Activated T-cell treated with anti-CD3 and anti-CD28 coated beads, Interleukin-2, amount 50 U/mL, for 24 hours (primary cell): ENCODE data around the gene F11R.
A peak's percentile ranks its signal among the peaks of the same experiment; 100 is the strongest.
"Not testable (repeated sequence)": the region's sequence is repeated elsewhere in the genome, so short reads cannot be mapped to it uniquely, and the experiment has no call there.

Experiments used
- DNase-seq: peaks from one replicate; pipeline ENCODE4 v3.0.0-alpha.2; 2020
- H3K27ac Mint-ChIP-seq: 2 replicates; pipeline ENCODE4 v1.8.0; 2020; ENCODE audit warnings: mild to moderate bottlenecking, mixed read lengths
- H3K27me3 Mint-ChIP-seq: 2 replicates; pipeline ENCODE4 v1.8.0; 2020; ENCODE audit warnings: mixed read lengths
- H3K36me3 Mint-ChIP-seq: 2 replicates; pipeline ENCODE4 v1.8.0; 2020; ENCODE audit warnings: low read depth, mixed read lengths
- H3K4me1 Mint-ChIP-seq: 2 replicates; pipeline ENCODE4 v1.8.0; 2020; ENCODE audit warnings: low read depth, mixed read lengths
- H3K4me3 Mint-ChIP-seq: 2 replicates; pipeline ENCODE4 v1.8.0; 2020; ENCODE audit warnings: mild to moderate bottlenecking, moderate library complexity, mixed read lengths
- H3K9me3 Mint-ChIP-seq: 2 replicates; pipeline ENCODE4 v1.8.0; 2020; ENCODE audit warnings: mixed read lengths

F11R gene

GRCh38 chr1:161029466-161029865 lies 8.5 kb upstream of the F11R start:
- not testable (repeated sequence) for DNase-seq, H3K4me3 Mint-ChIP-seq, H3K27ac Mint-ChIP-seq, H3K9me3 Mint-ChIP-seq, H3K27me3 Mint-ChIP-seq
- peaks cover 30% of the 10 kb centered on the region for H3K4me1 Mint-ChIP-seq
- H3K36me3 Mint-ChIP-seq, result peaks cover 12% of the 10 kb centered on the region

- Mint-ChIP-seq H3K36me3 (peaks cover 12% of the 10 kb centered on the region), H3K27ac (peak overlapping the region; percentile 27), H3K4me1 (peaks cover 19% of the 10 kb centered on the region)
- not testable (repeated sequence) for DNase-seq, H3K9me3 Mint-ChIP-seq, H3K4me3 Mint-ChIP-seq, H3K27me3 Mint-ChIP-seq
Measured at GRCh38 chr1:161026954-161027353, 6.0 kb upstream of the F11R start.

- H3K4me1 Mint-ChIP-seq, result peaks cover 48% of the 10 kb centered on the region
- H3K9me3 Mint-ChIP-seq, H3K4me3 Mint-ChIP-seq, H3K36me3 Mint-ChIP-seq, H3K27me3 Mint-ChIP-seq, DNase-seq, H3K27ac Mint-ChIP-seq: not testable (repeated sequence)
Measured at GRCh38 chr1:161022432-161022831, 1.5 kb upstream of the F11R start.

- peaks cover 3% of the 10 kb centered on the region for H3K36me3 Mint-ChIP-seq
- no peaks in the 10 kb centered on the region for H3K27me3 Mint-ChIP-seq
- H3K4me3 Mint-ChIP-seq, result peak overlapping the region; percentile 86
- peaks cover 2% of the 10 kb centered on the region for H3K9me3 Mint-ChIP-seq
- no peak overlapping the region for H3K27ac Mint-ChIP-seq
- peaks cover 45% of the 10 kb centered on the region for H3K4me1 Mint-ChIP-seq
- DNase-seq, result no peak
Measured at GRCh38 chr1:161021970-161022353, 1.0 kb upstream of the F11R start.

DNA sequence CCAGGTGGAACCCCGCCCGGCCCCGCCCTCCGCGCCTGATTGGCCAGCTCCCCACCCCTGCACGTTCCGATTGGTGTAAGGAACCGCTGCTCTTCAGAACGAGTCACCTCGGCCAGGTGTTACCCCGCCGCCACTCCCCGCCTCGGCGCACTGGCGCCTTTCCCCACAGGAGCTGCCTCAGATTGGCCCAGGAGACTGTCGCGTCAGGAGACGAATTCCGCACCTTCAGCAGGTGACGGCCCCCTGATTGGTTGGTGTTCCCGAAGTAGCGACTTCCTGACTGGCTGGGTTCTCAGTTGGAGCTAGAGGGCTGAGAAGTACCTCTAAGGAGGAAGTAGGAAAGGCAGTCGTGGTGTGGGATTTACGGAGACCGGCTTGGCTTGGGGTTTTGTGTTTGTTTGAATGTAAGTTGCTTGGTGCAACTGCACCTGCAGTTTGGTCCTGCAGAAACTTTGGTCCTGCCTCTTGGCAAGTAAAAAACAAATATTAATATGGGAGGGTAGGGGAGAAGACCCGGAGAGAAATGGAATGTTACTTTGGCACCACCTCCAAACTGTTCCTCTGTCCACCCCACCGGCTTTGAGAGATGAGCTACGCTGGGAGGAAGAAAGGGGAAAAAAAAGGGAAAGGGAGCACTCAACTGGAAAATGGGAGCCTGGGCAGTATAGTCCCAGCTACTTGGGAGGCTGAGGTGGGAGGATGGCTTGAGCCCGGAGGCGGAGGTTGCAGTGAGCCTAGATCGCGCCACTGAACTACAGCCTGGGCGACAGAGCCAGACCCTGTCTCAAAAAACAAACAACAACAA lies 415 bp upstream of the F11R start:
- Mint-ChIP-seq H3K4me3 (peak overlapping the region; percentile 86), H3K27ac (peak overlapping the region; percentile 83), H3K36me3 (no peaks in the 10 kb centered on the region), H3K9me3 (no peaks in the 10 kb centered on the region), H3K27me3 (no peaks in the 10 kb centered on the region), H3K4me1 (peaks cover 46% of the 10 kb centered on the region)
- DNase-seq, result peak; percentile 87

DNA sequence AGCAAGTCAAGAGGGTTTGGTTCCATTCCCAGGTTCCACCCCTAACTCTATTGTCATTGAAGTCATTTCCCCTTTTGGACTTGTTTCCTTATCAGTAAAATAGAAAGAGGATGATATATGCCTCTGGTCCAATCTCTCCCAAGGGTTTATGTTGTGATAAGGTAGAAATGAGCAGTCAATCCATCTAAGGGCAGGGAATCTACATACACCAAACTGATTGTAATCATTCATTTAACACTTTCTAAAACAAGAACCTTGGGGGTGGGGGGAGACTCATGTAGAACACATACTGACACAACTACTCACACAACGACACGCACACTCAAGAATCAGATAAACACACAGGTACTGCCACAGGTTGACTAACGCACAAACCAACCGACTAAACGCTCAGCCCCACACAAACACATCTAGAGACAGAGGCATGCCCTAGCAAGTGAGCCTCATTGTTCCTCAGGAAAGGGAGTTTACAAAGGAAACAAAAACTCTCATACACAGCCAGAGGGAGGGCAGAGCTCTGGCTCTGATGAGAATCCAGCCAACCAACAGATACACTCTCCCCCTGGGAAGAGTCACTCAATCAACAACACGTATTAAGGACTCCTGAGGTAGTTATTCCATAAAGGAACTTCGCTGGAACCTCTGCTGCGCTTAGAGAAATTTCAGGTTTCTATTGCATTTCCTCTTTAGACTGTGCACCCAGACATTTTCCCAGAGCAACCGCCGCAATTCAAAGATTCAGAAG lies 1.0 kb downstream of the F11R start:
- H3K36me3 Mint-ChIP-seq, result no peaks in the 10 kb centered on the region
- no peaks in the 10 kb centered on the region for H3K9me3 Mint-ChIP-seq
- H3K27me3 Mint-ChIP-seq, result no peaks in the 10 kb centered on the region
- H3K4me1 Mint-ChIP-seq, result peaks cover 46% of the 10 kb centered on the region
- peak overlapping the region; percentile 83 for H3K27ac Mint-ChIP-seq
- DNase-seq, result no peak
- H3K4me3 Mint-ChIP-seq, result peak overlapping the region; percentile 86

DNA sequence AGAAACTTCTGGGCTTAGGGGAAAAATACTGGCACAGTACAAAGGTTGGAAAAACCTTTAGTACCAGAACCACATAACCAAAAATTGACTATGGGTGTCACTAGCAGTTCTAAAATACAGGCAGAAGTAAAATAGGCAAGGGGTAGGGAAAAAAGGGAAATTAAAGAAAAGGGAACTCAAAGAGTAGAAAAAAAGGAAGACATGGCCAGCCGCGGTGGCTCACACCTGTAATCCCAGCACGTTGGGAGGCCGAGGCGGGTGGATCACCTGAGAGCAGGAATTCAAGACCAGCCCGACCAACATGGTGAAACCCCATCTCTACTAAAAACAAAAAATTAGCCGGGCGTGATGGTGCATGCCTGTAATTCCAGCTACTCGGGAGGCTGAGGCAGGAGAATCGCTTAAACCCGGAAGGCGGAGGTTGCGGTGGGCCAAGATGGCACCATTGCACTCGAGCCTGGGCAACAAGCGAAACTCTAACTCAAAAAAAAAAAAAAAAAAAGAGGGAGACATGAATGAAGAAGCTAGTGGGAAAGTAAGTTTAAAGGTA lies 1.8 kb downstream of the F11R start:
- not testable (repeated sequence) for DNase-seq, H3K36me3 Mint-ChIP-seq, H3K27ac Mint-ChIP-seq, H3K4me3 Mint-ChIP-seq, H3K27me3 Mint-ChIP-seq, H3K9me3 Mint-ChIP-seq
- H3K4me1 Mint-ChIP-seq, result peaks cover 48% of the 10 kb centered on the region

DNA sequence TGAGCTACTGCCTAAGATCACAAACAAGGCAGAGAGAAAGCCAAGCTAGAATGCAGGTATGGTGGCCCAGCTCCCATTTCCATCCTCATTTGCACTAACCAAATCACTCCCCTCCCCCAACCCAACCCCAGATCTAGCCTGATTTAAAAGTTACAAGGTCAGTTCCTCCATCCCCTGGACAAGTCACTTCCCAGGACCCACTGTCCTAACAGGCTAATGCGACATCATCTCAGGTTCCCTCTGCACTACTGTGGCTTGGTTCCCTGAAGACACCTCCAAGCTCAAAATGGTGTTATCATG lies 2.4 kb downstream of the F11R start:
- Mint-ChIP-seq H3K4me1 (peaks cover 54% of the 10 kb centered on the region), H3K36me3 (no peaks in the 10 kb centered on the region), H3K4me3 (no peak overlapping the region), H3K9me3 (no peaks in the 10 kb centered on the region), H3K27me3 (no peaks in the 10 kb centered on the region), H3K27ac (no peak overlapping the region)
- no peak for DNase-seq

- Mint-ChIP-seq H3K27me3 (no peaks in the 10 kb centered on the region), H3K9me3 (no peaks in the 10 kb centered on the region)
Measured at GRCh38 chr1:161017756-161018630, 3.0 kb downstream of the F11R start.

GRCh38 chr1:161017181-161017580 lies 3.8 kb downstream of the F11R start:
- not testable (repeated sequence) for H3K36me3 Mint-ChIP-seq, H3K9me3 Mint-ChIP-seq, DNase-seq, H3K27ac Mint-ChIP-seq, H3K27me3 Mint-ChIP-seq, H3K4me3 Mint-ChIP-seq
- peaks cover 61% of the 10 kb centered on the region for H3K4me1 Mint-ChIP-seq

More at GRCh38 chr1:161017756-161018630, 3.0 kb downstream of the F11R start:
- Mint-ChIP-seq H3K36me3 (no peaks in the 10 kb centered on the region), H3K4me3 (no peak overlapping the region), H3K4me1 (peaks cover 60% of the 10 kb centered on the region), H3K27ac (peak overlapping the region; percentile 39)
- DNase-seq, result no peak

GRCh38 chr1:161016683-161017082 lies 4.3 kb downstream of the F11R start:
- H3K9me3 Mint-ChIP-seq, DNase-seq, H3K27me3 Mint-ChIP-seq, H3K27ac Mint-ChIP-seq, H3K4me3 Mint-ChIP-seq, H3K36me3 Mint-ChIP-seq: not testable (repeated sequence)
- peaks cover 60% of the 10 kb centered on the region for H3K4me1 Mint-ChIP-seq

DNA sequence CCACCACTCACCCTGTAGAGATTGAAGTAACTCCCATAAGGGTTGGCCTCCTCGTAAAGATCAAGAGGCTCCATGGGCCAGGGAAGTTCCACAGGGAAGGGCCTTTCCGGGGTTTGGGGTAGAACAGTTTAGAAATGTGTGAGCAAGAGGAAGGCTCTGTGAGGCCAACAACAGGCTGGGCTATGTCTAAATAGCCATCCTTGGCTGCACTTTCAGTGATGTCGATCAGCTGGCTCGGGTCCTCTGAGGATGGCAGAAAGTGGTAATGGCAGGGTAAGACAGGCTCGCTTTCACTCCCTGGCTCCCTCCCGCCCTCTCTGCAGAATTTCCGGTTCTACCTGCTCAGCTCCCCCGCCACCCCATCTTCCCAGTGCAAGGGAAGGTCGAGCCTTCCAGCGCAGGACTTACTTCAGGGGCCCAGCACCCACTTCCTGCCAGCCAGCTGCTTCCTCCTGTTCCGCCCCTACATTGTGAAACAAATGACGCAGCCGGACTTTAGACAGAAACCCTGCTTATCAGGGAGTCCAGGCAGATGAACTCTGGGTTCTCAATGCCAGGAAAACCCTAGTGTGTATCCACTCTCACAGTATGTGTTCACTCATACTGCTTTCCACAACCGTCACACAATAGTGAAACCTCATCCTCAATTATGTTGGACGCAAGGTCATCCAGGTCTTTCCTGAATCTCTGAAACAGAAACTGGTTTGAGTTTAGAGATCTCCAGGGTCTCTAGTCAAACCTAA lies 7.3 kb downstream of the F11R start:
- DNase-seq, result peak; percentile 76
- H3K27me3 Mint-ChIP-seq, result no peaks in the 10 kb centered on the region
- no peaks in the 10 kb centered on the region for H3K9me3 Mint-ChIP-seq

DNA sequence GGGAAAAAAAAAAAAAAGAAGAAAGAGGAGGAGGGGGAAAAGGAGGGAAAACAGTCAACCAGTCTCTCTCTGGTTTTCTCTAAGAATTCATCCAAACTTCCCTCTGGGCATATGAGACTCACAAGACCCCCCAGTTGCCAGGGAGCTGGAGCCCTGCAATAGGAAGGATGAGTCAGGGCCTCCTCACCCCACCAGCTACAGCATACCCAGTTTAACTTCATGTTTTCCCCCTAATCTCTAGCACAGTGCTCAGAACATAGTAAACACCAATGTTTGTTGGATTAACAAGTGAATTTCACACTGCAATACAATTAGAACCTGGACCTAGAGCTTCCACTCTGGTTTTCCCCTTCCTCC lies 7.8 kb downstream of the F11R start:
- H3K27ac Mint-ChIP-seq, result peak overlapping the region; percentile 97
- no peaks in the 10 kb centered on the region for H3K36me3 Mint-ChIP-seq
- H3K4me1 Mint-ChIP-seq, result peaks cover 42% of the 10 kb centered on the region
- H3K9me3 Mint-ChIP-seq, result no peaks in the 10 kb centered on the region
- DNase-seq, result no peak
- H3K27me3 Mint-ChIP-seq, result no peaks in the 10 kb centered on the region
- H3K4me3 Mint-ChIP-seq, result peak overlapping the region; percentile 76

More for the DNA sequence above, 7.3 kb downstream of the F11R start:
- Mint-ChIP-seq H3K27ac (peak overlapping the region; percentile 97), H3K4me3 (peak overlapping the region; percentile 76), H3K4me1 (peaks cover 48% of the 10 kb centered on the region), H3K36me3 (no peaks in the 10 kb centered on the region)

DNA sequence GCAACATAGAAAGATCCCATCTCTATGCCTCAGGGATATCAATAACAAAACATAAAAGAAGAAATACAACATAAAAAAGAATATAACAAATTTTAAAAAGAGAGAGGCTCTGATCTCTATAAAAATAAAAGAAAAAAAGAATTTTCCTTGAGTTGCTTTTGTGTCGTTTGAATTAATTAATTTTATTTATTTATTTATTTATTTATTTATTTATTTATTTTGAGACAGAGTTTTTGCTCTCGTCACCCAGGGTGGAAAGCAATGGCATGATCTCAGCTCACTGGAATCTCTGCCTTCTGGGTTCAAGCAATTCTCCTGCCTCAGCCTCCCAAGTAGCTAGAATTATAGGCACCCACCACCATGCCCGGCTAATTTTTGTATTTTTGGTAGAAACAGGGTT lies 8.5 kb downstream of the F11R start:
- peak overlapping the region; percentile 97 for H3K27ac Mint-ChIP-seq
- no peaks in the 10 kb centered on the region for H3K27me3 Mint-ChIP-seq
- H3K36me3 Mint-ChIP-seq, result no peaks in the 10 kb centered on the region
- H3K9me3 Mint-ChIP-seq, result no peaks in the 10 kb centered on the region
- H3K4me1 Mint-ChIP-seq, result peaks cover 40% of the 10 kb centered on the region
- H3K4me3 Mint-ChIP-seq, result no peak overlapping the region
- no peak for DNase-seq
